OCI-LY3 (cell line): ENCODE data around the gene MCCC1.
"Not testable (repeated sequence)": the region's sequence is repeated elsewhere in the genome, so short reads cannot be mapped to it uniquely, and the experiment has no call there.

Source experiments
- H2AFZ ChIP-seq: fragments of 200-600, 300-600 bp; shearing (Covaris generic); 2 replicates; pipeline ENCODE4 v1.6.0; 2014; ENCODE audit warnings: antibody characterized with exemption, low read depth, low read length
- H3K27ac ChIP-seq: fragments of 200-600, 300-600 bp; sonication (generic); 2 replicates; pipeline ENCODE4 v1.5.1; 2014; ENCODE audit warnings: mild to moderate bottlenecking, low read length, moderate library complexity, mixed read lengths
- H3K27me3 ChIP-seq: fragments of 200-600, 300-600 bp; sonication (generic); 2 replicates; pipeline ENCODE4 v1.6.1; 2014; ENCODE audit warnings: low read depth, low read length, mixed read lengths
- H3K36me3 ChIP-seq: fragments of 200-600, 300-600 bp; sonication (generic); replicated peaks from 2 replicates; pipeline ENCODE3; 2014; ENCODE audit warnings: low read depth, low read length, mixed read lengths
- H3K4me1 ChIP-seq: fragments of 300-600, 200-600 bp; sonication (generic); 2 replicates; pipeline ENCODE4 v1.6.1; 2014; ENCODE audit warnings: low read length, mixed read lengths
- H3K4me2 ChIP-seq: fragments of 200-600, 300-600 bp; sonication (generic); 2 replicates; pipeline ENCODE4 v1.6.1; 2014; ENCODE audit warnings: low read length, mixed read lengths
- H3K4me3 ChIP-seq: fragments of 300-600, 200-600 bp; sonication (generic); 2 replicates; pipeline ENCODE4 v1.5.1; 2014; ENCODE audit warnings: antibody characterized with exemption, mild to moderate bottlenecking, low read length, moderate library complexity
- H3K79me2 ChIP-seq: fragments of 300-600, 200-600 bp; shearing (Covaris generic); 2 replicates; pipeline ENCODE4 v1.6.1; 2014; ENCODE audit warnings: mild to moderate bottlenecking, low read length, mixed read lengths
- H3K9ac ChIP-seq: fragments of 300-600, 200-600 bp; shearing (Covaris generic); 2 replicates; pipeline ENCODE4 v1.6.0; 2014; ENCODE audit warnings: mild to moderate bottlenecking, low read length, moderate library complexity
- H3K9me3 ChIP-seq: fragments of 200-600, 300-600 bp; shearing (Covaris generic); 2 replicates; pipeline ENCODE4 v1.6.1; 2014; ENCODE audit warnings: low read length, mixed read lengths; ENCODE audit not compliant: insufficient read depth
- H4K20me1 ChIP-seq: fragments of 200-600, 300-600 bp; sonication (generic); 2 replicates; pipeline ENCODE4 v1.6.1; 2016; ENCODE audit warnings: low read length, mixed read lengths; ENCODE audit not compliant: insufficient read depth
- EZH2phosphoT487 ChIP-seq: fragments of 200-600 bp; shearing (Covaris generic); IDR thresholded peaks from 2 replicates; pipeline ENCODE4 v1.6.1; 2018; ENCODE audit warnings: antibody characterized with exemption, mixed run types, low read depth
- TF ChIP-seq, protein P1 (sequence below): fragments of 200-600, 300-600 bp; sonication (generic); IDR thresholded peaks from 2 replicates; pipeline ENCODE4 v1.5.1; 2014; ENCODE audit warnings: antibody characterized with exemption, low read length, low read depth

MCCC1 gene

DNA sequence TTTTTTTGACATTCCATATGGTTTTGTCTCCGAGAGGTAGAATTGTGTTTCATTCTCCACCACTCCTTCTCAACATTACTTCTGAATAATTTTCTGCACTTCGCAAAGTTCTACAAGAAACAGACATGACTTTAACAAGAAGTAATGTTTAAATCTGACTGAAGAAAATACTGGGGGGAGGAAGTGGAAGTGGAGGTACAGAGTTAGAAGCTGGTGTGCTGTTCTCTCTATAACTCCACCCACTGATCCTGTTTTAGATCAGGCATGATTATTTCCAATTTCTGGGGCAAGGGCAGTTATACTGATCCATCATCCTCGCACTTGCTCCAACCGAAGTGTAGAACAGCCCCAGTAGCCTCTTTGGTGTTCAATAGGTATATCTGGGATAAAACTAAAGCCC lies 9.2 kb upstream of the MCCC1 start:
- H3K79me2 ChIP-seq: no peaks in the 10 kb centered on the region
- H3K4me3 ChIP-seq: no peak overlapping the region
- H3K27ac ChIP-seq: no peak overlapping the region
- H4K20me1 ChIP-seq: no peaks in the 10 kb centered on the region
- TF ChIP-seq, protein P1, sequence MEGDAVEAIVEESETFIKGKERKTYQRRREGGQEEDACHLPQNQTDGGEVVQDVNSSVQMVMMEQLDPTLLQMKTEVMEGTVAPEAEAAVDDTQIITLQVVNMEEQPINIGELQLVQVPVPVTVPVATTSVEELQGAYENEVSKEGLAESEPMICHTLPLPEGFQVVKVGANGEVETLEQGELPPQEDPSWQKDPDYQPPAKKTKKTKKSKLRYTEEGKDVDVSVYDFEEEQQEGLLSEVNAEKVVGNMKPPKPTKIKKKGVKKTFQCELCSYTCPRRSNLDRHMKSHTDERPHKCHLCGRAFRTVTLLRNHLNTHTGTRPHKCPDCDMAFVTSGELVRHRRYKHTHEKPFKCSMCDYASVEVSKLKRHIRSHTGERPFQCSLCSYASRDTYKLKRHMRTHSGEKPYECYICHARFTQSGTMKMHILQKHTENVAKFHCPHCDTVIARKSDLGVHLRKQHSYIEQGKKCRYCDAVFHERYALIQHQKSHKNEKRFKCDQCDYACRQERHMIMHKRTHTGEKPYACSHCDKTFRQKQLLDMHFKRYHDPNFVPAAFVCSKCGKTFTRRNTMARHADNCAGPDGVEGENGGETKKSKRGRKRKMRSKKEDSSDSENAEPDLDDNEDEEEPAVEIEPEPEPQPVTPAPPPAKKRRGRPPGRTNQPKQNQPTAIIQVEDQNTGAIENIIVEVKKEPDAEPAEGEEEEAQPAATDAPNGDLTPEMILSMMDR: no peak
- no peaks in the 10 kb centered on the region for H3K27me3 ChIP-seq
- no peak overlapping the region for H2AFZ ChIP-seq
- 0 out of 2 replicates have a peak, but pooled peaks cover 2% of the 10 kb centered on the region for H3K9me3 ChIP-seq
- peaks cover 4% of the 10 kb centered on the region for H3K36me3 ChIP-seq
- H3K4me1 ChIP-seq: no peaks in the 10 kb centered on the region
- no peak overlapping the region for H3K4me2 ChIP-seq
- no peak overlapping the region for H3K9ac ChIP-seq

DNA sequence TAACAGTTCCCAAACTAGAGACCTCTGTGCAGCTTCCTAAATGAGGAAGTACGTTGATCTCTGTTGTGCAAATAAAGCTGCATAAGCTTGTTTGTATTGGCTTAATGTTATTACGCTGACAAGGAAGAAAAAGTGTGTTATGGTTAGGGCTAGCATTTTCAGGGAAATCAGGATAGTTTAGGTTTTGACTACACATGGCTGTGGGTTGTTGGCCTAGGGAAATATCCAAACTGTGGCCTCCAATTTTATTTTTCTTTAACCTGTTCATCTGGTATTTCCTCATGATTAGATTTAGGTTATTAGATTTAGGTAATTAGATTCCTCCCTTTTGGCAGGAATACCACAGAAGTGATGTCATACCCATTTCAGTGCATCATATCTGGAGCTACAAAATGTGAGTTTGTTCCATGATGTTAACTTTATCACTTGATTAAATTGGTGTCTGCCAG lies 8.7 kb upstream of the MCCC1 start:
- no peak overlapping the region for H3K4me3 ChIP-seq
- TF ChIP-seq, protein P1: no peak
- no peak for TF ChIP-seq EZH2phosphoT487
- no peak overlapping the region for H3K27ac ChIP-seq
- 0 out of 2 replicates have a peak, but pooled peaks cover 2% of the 10 kb centered on the region for H3K9me3 ChIP-seq
- peaks cover 4% of the 10 kb centered on the region for H3K36me3 ChIP-seq
- H4K20me1 ChIP-seq: no peaks in the 10 kb centered on the region
- no peaks in the 10 kb centered on the region for H3K4me1 ChIP-seq
- H3K27me3 ChIP-seq: no peaks in the 10 kb centered on the region
- H3K79me2 ChIP-seq: no peaks in the 10 kb centered on the region
- no peak overlapping the region for H2AFZ ChIP-seq
- H3K4me2 ChIP-seq: no peak overlapping the region
- H3K9ac ChIP-seq: no peak overlapping the region

DNA sequence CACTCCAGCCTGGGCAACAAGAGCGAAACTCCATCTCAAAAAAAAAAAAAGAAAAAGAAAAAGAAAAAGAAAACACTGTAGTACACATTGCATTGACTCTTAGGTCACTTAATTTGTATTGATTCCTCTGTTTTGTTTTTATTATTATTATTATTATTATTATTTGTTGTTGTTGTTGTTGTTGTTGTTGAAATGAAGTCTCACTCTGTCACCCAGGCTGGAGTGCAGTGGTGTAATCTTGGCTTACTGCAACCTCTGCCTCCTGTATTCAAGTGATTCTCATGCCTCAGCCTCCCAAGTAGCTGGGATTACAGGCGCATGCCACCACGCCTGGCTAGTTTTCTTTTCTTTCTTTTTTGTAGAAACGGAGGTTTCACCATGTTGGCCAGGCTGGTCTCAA lies 8.1 kb upstream of the MCCC1 start:
- H3K36me3 ChIP-seq, H3K4me3 ChIP-seq, H3K27ac ChIP-seq, H3K9ac ChIP-seq, H3K27me3 ChIP-seq, H4K20me1 ChIP-seq, H3K9me3 ChIP-seq, H3K4me2 ChIP-seq, H3K79me2 ChIP-seq, H2AFZ ChIP-seq, H3K4me1 ChIP-seq: not testable (repeated sequence)

DNA sequence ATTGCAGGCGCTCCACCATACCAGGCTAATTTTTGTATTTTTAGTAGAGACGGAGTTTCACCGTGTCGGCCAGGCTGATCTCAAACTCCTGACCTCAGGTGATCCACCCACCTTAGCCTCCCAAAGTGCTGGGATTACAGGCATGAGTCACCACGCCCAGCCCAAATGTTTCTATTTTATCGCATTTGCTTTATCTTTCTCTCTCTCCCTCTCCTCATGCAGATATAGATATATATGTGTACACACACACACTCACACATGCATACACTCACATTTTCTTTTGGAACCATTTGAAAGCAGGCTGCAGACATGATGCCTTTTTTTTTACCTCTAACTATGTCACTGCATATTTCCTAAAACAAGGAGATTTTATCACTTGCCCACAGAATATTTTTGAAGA lies 7.3 kb upstream of the MCCC1 start:
- H2AFZ ChIP-seq: no peak overlapping the region
- no peaks in the 10 kb centered on the region for H3K79me2 ChIP-seq
- H3K9me3 ChIP-seq: 0 out of 2 replicates have a peak, but pooled peaks cover 2% of the 10 kb centered on the region
- no peaks in the 10 kb centered on the region for H3K36me3 ChIP-seq
- no peak overlapping the region for H3K4me2 ChIP-seq
- H3K9ac ChIP-seq: no peak overlapping the region
- TF ChIP-seq, protein P1: no peak
- TF ChIP-seq EZH2phosphoT487: no peak
- H3K4me3 ChIP-seq: no peak overlapping the region
- H3K27ac ChIP-seq: no peak overlapping the region
- no peaks in the 10 kb centered on the region for H3K27me3 ChIP-seq
- no peaks in the 10 kb centered on the region for H3K4me1 ChIP-seq
- no peaks in the 10 kb centered on the region for H4K20me1 ChIP-seq

DNA sequence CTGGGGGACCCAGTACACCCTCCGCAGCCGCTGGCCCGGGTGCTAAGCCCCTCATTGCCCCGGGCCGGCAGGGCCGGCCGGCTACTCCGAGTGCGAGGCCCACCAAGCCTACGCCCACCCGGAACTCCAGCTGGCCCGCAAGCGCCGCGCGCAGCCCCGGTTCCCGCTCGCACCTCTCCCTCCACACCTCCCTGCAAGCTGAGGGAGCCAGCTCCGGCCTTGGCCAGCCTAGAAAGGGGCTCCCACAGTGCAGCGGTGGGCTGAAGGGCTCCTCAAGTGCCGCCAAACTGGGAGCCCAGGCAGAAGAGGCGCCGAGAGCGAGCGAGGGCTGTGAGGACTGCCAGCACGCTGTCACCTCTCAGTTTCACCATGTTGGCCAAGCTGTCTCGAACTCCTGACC lies 4.7 kb upstream of the MCCC1 start:
- H3K36me3 ChIP-seq, H3K9me3 ChIP-seq, H3K4me3 ChIP-seq, H2AFZ ChIP-seq, H4K20me1 ChIP-seq, H3K4me1 ChIP-seq, H3K4me2 ChIP-seq, H3K27ac ChIP-seq, H3K9ac ChIP-seq, H3K27me3 ChIP-seq, H3K79me2 ChIP-seq: not testable (repeated sequence)

DNA sequence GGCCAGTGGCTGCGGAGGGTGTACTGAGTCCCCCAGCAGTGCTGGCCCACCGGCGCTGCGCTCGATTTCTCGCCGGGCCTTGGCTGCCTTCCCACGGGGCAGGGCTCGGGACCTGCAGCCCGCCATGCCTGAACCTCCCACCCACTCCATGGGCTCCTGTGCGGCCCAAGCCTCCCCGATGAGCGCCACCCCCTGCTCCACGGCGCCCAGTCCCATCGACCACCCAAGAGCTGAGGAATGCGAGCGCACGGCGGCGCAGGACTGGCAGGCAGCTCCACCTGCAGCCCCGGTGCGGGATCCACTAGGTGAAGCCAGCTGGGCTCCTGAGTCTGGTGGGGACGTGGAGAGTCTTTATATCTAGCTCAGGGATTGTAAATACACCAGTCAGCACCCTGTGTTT lies 1.7 kb upstream of the MCCC1 start:
- not testable (repeated sequence) for H3K36me3 ChIP-seq, H3K9me3 ChIP-seq, H3K4me3 ChIP-seq, H3K9ac ChIP-seq, H3K27ac ChIP-seq, H3K4me2 ChIP-seq, H3K27me3 ChIP-seq, H2AFZ ChIP-seq, H4K20me1 ChIP-seq
- H3K4me1 ChIP-seq: peaks cover 13% of the 10 kb centered on the region
- H3K79me2 ChIP-seq: peaks cover 27% of the 10 kb centered on the region
